ENCODE results near the gene CRYBA2. TPM values are rescaled to one million over a fixed set of nuclear protein-coding genes. Genes with fewer than 3 reads are reported as not detected.

Gene CRYBA2
- total RNA-seq, 5 donors from 2014 or later (not counting 1 experiment from before 2014, with no cell fraction given): not detected

GRCh38 chr2:218983263-218983933, 9.8 kb downstream of the CRYBA2 start:
- peak overlapping the region in 1 of 2 donors; percentile 23 for H3K27ac Mint-ChIP-seq
- no peak for DNase-seq
- WGBS (ENCODE audit: insufficient coverage): 16% methylated on average over 22 of the region's 23 CpGs

DNA sequence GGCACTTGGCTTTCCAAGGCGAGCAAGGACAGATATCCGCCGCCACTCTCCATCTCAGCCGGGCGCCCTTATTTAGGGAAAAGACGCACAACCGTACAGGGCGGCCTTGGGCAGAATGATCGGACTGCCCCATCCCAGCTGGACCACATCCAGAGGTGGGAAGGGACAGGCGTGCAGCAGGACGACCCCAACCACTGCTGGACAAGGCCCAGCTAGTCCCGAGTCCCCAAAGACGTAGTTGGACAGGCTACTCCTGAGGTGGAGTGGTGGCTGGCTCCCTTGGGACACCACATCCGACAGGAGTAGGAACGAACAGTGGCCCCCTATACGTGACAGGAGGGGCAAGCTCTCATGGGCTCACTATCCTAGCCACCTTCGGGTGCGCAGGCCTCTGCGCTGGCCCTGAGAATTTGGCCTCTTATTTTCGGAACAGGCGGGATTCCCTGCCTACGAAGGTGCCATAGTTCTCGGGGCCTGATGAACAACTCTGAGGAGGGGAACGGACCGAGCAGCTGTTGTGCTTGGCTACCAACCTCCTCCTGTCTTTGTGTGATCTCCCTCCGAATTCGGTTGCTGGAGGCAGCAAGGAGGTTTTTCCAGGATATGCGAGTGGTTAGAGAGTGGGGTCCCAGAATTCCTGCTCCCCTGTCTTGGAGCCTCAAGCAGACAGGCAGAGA, 10.5 kb downstream of the CRYBA2 start:
- peaks cover 65 to 81% of the 10 kb centered on the region in 2 donors for H3K27me3 Mint-ChIP-seq
- H3K27me3 ChIP-seq (replicated peaks in 1 of 2; ENCODE audit: control insufficient read depth in 2 of 2, extremely low read depth in 1 of 2, insufficient read depth in 2 of 2, low read length in 1 of 2): peaks cover 17 to 94% of the 10 kb centered on the region in 2 experiments
- no peaks in the 10 kb centered on the region for H3K9me3 ChIP-seq
- peaks cover 32 to 40% (median 40%) of the 10 kb centered on the region in 3 donors for H3K4me1 Mint-ChIP-seq
- H3K27ac ChIP-seq (ENCODE audit: low read length): no peak overlapping the region
- CTCF ChIA-PET: interaction anchor here (0.6 to 1.0 kb wide), 2 partner anchors 12 to 13 kb away, joined by 3 read pairs; no protein-coding TSS in a partner anchor
- POLR2A ChIA-PET: no interaction called here
- no peaks in the 10 kb centered on the region for H3K36me3 ChIP-seq (ENCODE audit: control insufficient read depth in 2 of 2, extremely low read depth in 1 of 2, insufficient read depth in 1 of 2, low read length in 1 of 2)
- ATAC-seq (replicated peaks in 1 of 4) (no peak), DNase-seq (no peak)
- no peaks in the 10 kb centered on the region for H3K9me3 Mint-ChIP-seq
- peak overlapping the region; percentile 50 to 83 (median 60) for H3K4me3 Mint-ChIP-seq
- H3K4me3 ChIP-seq (ENCODE audit: control insufficient read depth in 1 of 2, extremely low read depth in 1 of 2, low read length in 1 of 2): no peak overlapping the region
- H3K27ac Mint-ChIP-seq: peak overlapping the region in 1 of 2 donors; percentile 23
- peaks cover 10 to 47% of the 10 kb centered on the region in 2 experiments for H3K4me1 ChIP-seq (ENCODE audit: control insufficient read depth in 1 of 2, extremely low read depth in 1 of 2, insufficient read depth in 2 of 2, low read length in 2 of 2)
- 11% methylated on average over 25 of the region's 28 CpGs for WGBS (ENCODE audit: insufficient coverage)
- no peaks in the 10 kb centered on the region for H3K36me3 Mint-ChIP-seq

More at GRCh38 chr2:218983263-218983933, 9.8 kb downstream of the CRYBA2 start:
- Mint-ChIP-seq H3K4me3 (peak overlapping the region in 1 of 3 donors; percentile 83), H3K36me3 (no peaks in the 10 kb centered on the region), H3K27me3 (peaks cover 64 to 80% of the 10 kb centered on the region in 2 donors), H3K9me3 (no peaks in the 10 kb centered on the region), H3K4me1 (peaks cover 32 to 40% (median 40%) of the 10 kb centered on the region in 3 donors)
- no peak for ATAC-seq (replicated peaks in 1 of 4)
- H3K9me3 ChIP-seq: no peaks in the 10 kb centered on the region
- no peaks in the 10 kb centered on the region for H3K36me3 ChIP-seq (ENCODE audit: control insufficient read depth in 2 of 2, extremely low read depth in 1 of 2, insufficient read depth in 1 of 2, low read length in 1 of 2)
- peaks cover 10 to 47% of the 10 kb centered on the region in 2 experiments for H3K4me1 ChIP-seq (ENCODE audit: control insufficient read depth in 1 of 2, extremely low read depth in 1 of 2, insufficient read depth in 2 of 2, low read length in 2 of 2)
- ChIA-PET POLR2A (no interaction called here), CTCF (interaction anchor here in 1 of 2 donors (0.6 kb wide), 1 partner anchor 12 kb away, joined by 3 read pairs; no protein-coding TSS in a partner anchor)
- peaks cover 19 to 94% of the 10 kb centered on the region in 2 experiments for H3K27me3 ChIP-seq (replicated peaks in 1 of 2; ENCODE audit: control insufficient read depth in 2 of 2, extremely low read depth in 1 of 2, insufficient read depth in 2 of 2, low read length in 1 of 2)
- no peak overlapping the region for H3K4me3 ChIP-seq (ENCODE audit: control insufficient read depth in 1 of 2, extremely low read depth in 1 of 2, low read length in 1 of 2)
- H3K27ac ChIP-seq (ENCODE audit: low read length): no peak overlapping the region

DNA sequence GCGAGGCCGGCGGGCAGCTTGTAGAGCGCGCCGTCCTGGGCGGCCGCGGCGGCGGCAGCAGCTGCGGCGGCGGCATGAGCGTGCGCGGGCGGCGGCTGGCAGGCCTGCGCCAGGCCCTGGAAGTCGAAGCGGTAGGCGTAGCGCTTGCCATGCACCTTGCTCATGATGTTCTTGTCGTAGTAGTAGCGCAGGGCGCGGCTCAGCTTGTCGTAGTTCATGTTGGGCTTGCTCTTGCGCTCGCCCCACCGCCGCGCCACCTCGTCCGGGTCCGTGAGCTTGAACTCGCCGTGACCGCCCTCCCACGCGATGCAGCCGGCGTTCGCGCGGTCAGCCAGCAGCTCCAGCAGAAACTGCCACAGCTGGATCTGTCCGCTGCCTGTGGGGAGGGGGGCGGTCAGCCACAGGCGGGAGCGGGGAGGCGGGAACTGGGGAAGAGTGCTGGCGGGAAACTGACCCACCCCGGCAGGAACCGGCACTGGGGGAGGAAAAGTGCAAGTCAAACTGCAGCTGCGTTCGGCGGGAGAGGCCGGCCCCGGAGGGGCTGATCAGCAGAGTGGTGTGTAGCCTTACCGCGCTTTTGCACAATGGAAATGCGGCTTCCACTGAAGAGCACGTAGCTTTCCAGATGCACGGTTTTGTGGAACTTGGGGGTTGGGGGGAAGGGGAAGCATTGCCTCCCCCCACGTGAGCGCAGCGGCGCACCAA, 11.2 kb downstream of the CRYBA2 start:
- DNase-seq (peak in 14 of 35 experiments; percentile 12 to 60 (median 32)), ATAC-seq (replicated peaks in 1 of 4) (peak; percentile 39 to 52 (median 43))
- Histone ChIP-seq H3K9me3 (no peaks in the 10 kb centered on the region), H3K27ac (ENCODE audit: low read length) (no peak overlapping the region), H3K4me1 (ENCODE audit: control insufficient read depth in 1 of 2, extremely low read depth in 1 of 2, insufficient read depth in 2 of 2, low read length in 2 of 2) (peaks cover 10 to 47% of the 10 kb centered on the region in 2 experiments), H3K27me3 (replicated peaks in 1 of 2; ENCODE audit: control insufficient read depth in 2 of 2, extremely low read depth in 1 of 2, insufficient read depth in 2 of 2, low read length in 1 of 2) (peaks cover 13 to 87% of the 10 kb centered on the region in 2 experiments), H3K4me3 (ENCODE audit: control insufficient read depth in 1 of 2, extremely low read depth in 1 of 2, low read length in 1 of 2) (peak overlapping the region; percentile 31 to 49), H3K36me3 (ENCODE audit: control insufficient read depth in 2 of 2, extremely low read depth in 1 of 2, insufficient read depth in 1 of 2, low read length in 1 of 2) (no peaks in the 10 kb centered on the region)
- H3K4me1 Mint-ChIP-seq: peaks cover 32 to 40% (median 40%) of the 10 kb centered on the region in 3 donors
- peak overlapping the region; percentile 50 to 83 (median 60) for H3K4me3 Mint-ChIP-seq
- WGBS (ENCODE audit: insufficient coverage): 2% methylated on average over 69 of the region's 69 CpGs
- no peak overlapping the region for H3K27ac Mint-ChIP-seq
- peaks cover 66 to 78% of the 10 kb centered on the region in 2 donors for H3K27me3 Mint-ChIP-seq
- POLR2A ChIA-PET: interaction anchor here in 1 of 2 donors (1.3 kb wide), 1 partner anchor 32 kb away, joined by 7 read pairs; no protein-coding TSS in a partner anchor
- no peaks in the 10 kb centered on the region for H3K9me3 Mint-ChIP-seq
- CTCF ChIA-PET: interaction anchor here (0.5 to 1.0 kb wide), 4 partner anchors 13 to 60 kb away, joined by 3 read pairs; no protein-coding TSS in a partner anchor
- H3K36me3 Mint-ChIP-seq: no peaks in the 10 kb centered on the region

DNA sequence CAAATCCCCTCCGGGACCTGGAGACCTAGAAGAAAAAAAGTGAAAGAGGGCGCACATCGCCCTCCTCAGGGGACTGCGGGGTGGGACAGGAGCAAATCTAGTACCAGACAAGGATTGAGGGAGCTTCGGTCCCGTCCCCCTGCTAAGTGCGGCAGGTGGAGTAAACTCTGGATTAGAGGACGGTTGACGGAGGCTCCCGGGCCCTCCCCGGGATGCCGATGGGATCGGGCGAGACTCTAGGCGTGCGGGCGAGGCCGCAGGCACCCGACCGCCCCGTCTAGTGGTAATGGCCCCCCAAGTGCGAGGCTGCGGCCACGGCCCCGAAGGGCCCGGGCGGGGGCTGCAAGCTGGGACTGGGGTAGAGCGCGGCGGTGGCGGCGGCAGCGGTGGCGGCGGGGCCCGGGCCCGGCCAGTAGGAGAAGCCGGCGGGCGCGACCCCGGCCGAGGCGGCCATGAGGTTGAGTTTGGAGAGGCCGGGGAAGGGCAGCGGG, 11.8 kb downstream of the CRYBA2 start:
- Histone ChIP-seq H3K27me3 (replicated peaks in 1 of 2; ENCODE audit: control insufficient read depth in 2 of 2, extremely low read depth in 1 of 2, insufficient read depth in 2 of 2, low read length in 1 of 2) (peaks cover 13 to 81% of the 10 kb centered on the region in 2 experiments), H3K36me3 (ENCODE audit: control insufficient read depth in 2 of 2, extremely low read depth in 1 of 2, insufficient read depth in 1 of 2, low read length in 1 of 2) (no peaks in the 10 kb centered on the region), H3K9me3 (no peaks in the 10 kb centered on the region), H3K4me1 (ENCODE audit: control insufficient read depth in 1 of 2, extremely low read depth in 1 of 2, insufficient read depth in 2 of 2, low read length in 2 of 2) (peaks cover 10 to 47% of the 10 kb centered on the region in 2 experiments), H3K27ac (ENCODE audit: low read length) (no peak overlapping the region), H3K4me3 (ENCODE audit: control insufficient read depth in 1 of 2, extremely low read depth in 1 of 2, low read length in 1 of 2) (peak overlapping the region; percentile 2 to 53)
- peak; percentile 3 to 13 (median 8) for ATAC-seq (replicated peaks in 1 of 4)
- Mint-ChIP-seq H3K27me3 (peaks cover 66 to 78% of the 10 kb centered on the region in 2 donors), H3K4me1 (peaks cover 32 to 40% (median 40%) of the 10 kb centered on the region in 3 donors), H3K9me3 (no peaks in the 10 kb centered on the region), H3K27ac (peak overlapping the region in 1 of 2 donors; percentile 32), H3K36me3 (no peaks in the 10 kb centered on the region), H3K4me3 (peak overlapping the region; percentile 75 to 83 (median 77))
- no peak for DNase-seq
- 6% methylated on average over 46 of the region's 46 CpGs for WGBS (ENCODE audit: insufficient coverage)
- POLR2A ChIA-PET: interaction anchor here in 1 of 2 donors (1.3 kb wide), 1 partner anchor 31 kb away, joined by 7 read pairs; no protein-coding TSS in a partner anchor
- CTCF ChIA-PET: interaction anchor here in 1 of 2 donors (0.5 to 1.1 kb wide), 5 partner anchors 14 to 175 kb away, joined by 3 to 5 read pairs (median 3); no protein-coding TSS in a partner anchor

GRCh38 chr2:218980735-218981389, 12.4 kb downstream of the CRYBA2 start:
- Mint-ChIP-seq H3K9me3 (no peaks in the 10 kb centered on the region), H3K4me3 (peak overlapping the region; percentile 75 to 83 (median 77)), H3K27ac (peak overlapping the region in 1 of 2 donors; percentile 32), H3K36me3 (no peaks in the 10 kb centered on the region), H3K4me1 (peaks cover 30 to 39% (median 35%) of the 10 kb centered on the region in 3 donors), H3K27me3 (peaks cover 66 to 78% of the 10 kb centered on the region in 2 donors)
- peak overlapping the region; percentile 2 to 53 for H3K4me3 ChIP-seq (ENCODE audit: control insufficient read depth in 1 of 2, extremely low read depth in 1 of 2, low read length in 1 of 2)
- peaks cover 10 to 47% of the 10 kb centered on the region in 2 experiments for H3K4me1 ChIP-seq (ENCODE audit: control insufficient read depth in 1 of 2, extremely low read depth in 1 of 2, insufficient read depth in 2 of 2, low read length in 2 of 2)
- H3K36me3 ChIP-seq (ENCODE audit: control insufficient read depth in 2 of 2, extremely low read depth in 1 of 2, insufficient read depth in 1 of 2, low read length in 1 of 2): no peaks in the 10 kb centered on the region
- ATAC-seq (replicated peaks in 1 of 4) (no peak), DNase-seq (peak in 1 of 35 experiments; percentile 20)
- no peaks in the 10 kb centered on the region for H3K9me3 ChIP-seq
- CTCF ChIA-PET: interaction anchor here (0.5 to 1.4 kb wide), 18 partner anchors 8 to 314 kb away, joined by 3 to 12 read pairs (median 4); no protein-coding TSS in a partner anchor
- WGBS (ENCODE audit: insufficient coverage): 8% methylated on average over 20 of the region's 26 CpGs
- POLR2A ChIA-PET: interaction anchor here in 1 of 2 donors (1.3 kb wide), 1 partner anchor 31 kb away, joined by 7 read pairs; no protein-coding TSS in a partner anchor
- H3K27me3 ChIP-seq (replicated peaks in 1 of 2; ENCODE audit: control insufficient read depth in 2 of 2, extremely low read depth in 1 of 2, insufficient read depth in 2 of 2, low read length in 1 of 2): peaks cover 15 to 75% of the 10 kb centered on the region in 2 experiments
- H3K27ac ChIP-seq (ENCODE audit: low read length): no peak overlapping the region
